Thyroid gland (tissue), 4 donors: ENCODE measurements around the gene CHCT1.

Experiments used
- CTCF ChIP-seq, 6 experiments: fragments of 200-600 bp in 3 of 6; fragments of 450-650 bp in 3 of 6; sonication (generic) in 3 of 6; IDR thresholded peaks; one replicate each; pipeline ENCODE4 v1.5.1; 2016 to 2019; ENCODE audit warnings: antibody characterized with exemption in 6 of 6, mild to moderate bottlenecking in 2 of 6, inconsistent platforms in 1 of 6, moderate library complexity in 1 of 6
- POLR2A ChIP-seq, 2 donors: fragments of 450-650 bp; IDR thresholded peaks; one replicate each; pipeline ENCODE4 v1.6.1; 2017; ENCODE audit warnings: antibody characterized with exemption in 2 of 2, mild to moderate bottlenecking in 2 of 2, moderate library complexity in 1 of 2

DNA sequence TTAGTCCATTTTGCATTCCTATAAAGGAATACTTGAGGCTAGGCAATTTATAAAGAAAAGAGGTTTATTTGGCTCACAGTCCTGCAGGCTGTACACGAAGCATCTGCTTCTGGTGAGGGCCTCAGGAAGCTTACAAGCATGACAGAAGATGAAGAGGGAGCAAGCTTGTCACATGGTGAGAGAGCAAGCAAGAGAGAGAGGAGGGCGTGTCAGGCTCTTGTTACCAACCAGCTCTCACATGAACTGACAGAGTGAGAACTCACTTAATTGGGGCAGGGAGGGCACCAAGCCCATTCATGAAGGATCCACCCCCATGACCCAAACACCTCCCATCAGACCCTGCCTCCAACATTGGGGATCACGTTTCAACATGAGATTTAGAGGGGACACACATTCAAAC is 1.6 kb downstream of the CHCT1 start:
- TF ChIP-seq CTCF (IDR thresholded peaks at IDR 0.05) (no peak), POLR2A (IDR thresholded peaks at IDR 0.05) (no peak)
